Measurements from ENCODE around the gene SGTA. TPM values are rescaled to one million over a fixed set of nuclear protein-coding genes. Genes with fewer than 3 reads are reported as not detected.

SGTA gene
- total and polyA plus RNA-seq, 2 of the 13 experiments (the other 11 are each of a cell fraction or from before 2014, with no cell fraction given) = 43.9 to 47.4 TPM

- TF ChIP-seq IRF2 (CRISPR knock-in tag; IDR thresholded peaks at IDR 0.05) = no peak; the same call in 1 of the 2 replicates
- no peak for TF ChIP-seq PBX2 (CRISPR knock-in tag; IDR thresholded peaks at IDR 0.05)
- TF ChIP-seq ZNF678 (CRISPR knock-in tag; IDR thresholded peaks at IDR 0.05) = no peak
- TF ChIP-seq THAP7 (CRISPR knock-in tag; IDR thresholded peaks at IDR 0.05) = no peak
- no peak for TF ChIP-seq SAFB2 (CRISPR knock-in tag; IDR thresholded peaks at IDR 0.05; ENCODE audit: borderline replicate concordance, low read depth)
- 0 out of 2 replicates have a peak, but pooled peaks have one; percentile 35 for TF ChIP-seq ZBTB3 (CRISPR knock-in tag; IDR thresholded peaks at IDR 0.05; ENCODE audit: borderline replicate concordance, low read depth)
- peak; percentile 37 for TF ChIP-seq CTCF (CRISPR knock-in tag; IDR thresholded peaks at IDR 0.05)
- 0 out of 2 replicates have a peak, but pooled peaks have one; percentile 71 for TF ChIP-seq ZBTB7B (CRISPR knock-in tag; IDR thresholded peaks at IDR 0.05)
- 0 out of 2 replicates have a peak, but pooled peaks have one; percentile 13 for TF ChIP-seq ZNF704 (CRISPR knock-in tag; IDR thresholded peaks at IDR 0.05; ENCODE audit: borderline replicate concordance)
- no peak for TF ChIP-seq KLF13 (CRISPR knock-in tag; IDR thresholded peaks at IDR 0.05)
- TF ChIP-seq SP2 (CRISPR knock-in tag; IDR thresholded peaks at IDR 0.05) = no peak; the same call in 1 of the 2 replicates
- no peak; a peak in 1 of 4 replicates for TF ChIP-seq REST (IDR thresholded peaks at IDR 0.05; ENCODE audit: borderline replicate concordance in 1 of 2, low read depth in 1 of 2, low read length in 2 of 2)
- no peak for TF ChIP-seq GZF1 (CRISPR knock-in tag; IDR thresholded peaks at IDR 0.05)
- no peak for TF ChIP-seq CEBPZ (IDR thresholded peaks at IDR 0.05; ENCODE audit: low read length)
- no peak for TF ChIP-seq SP1 (IDR thresholded peaks at IDR 0.05)
- TF ChIP-seq SP1 (CRISPR knock-in tag; IDR thresholded peaks at IDR 0.05) = no peak
These were observed 7.6 kb upstream of the SGTA start (continued) for GRCh38 chr19:2790557-2791271.

Data from HepG2 (cell line).